Stimulated activated CD4-positive, alpha-beta T cell treated with anti-CD3 and anti-CD28 coated beads, Interleukin-1b, Interleukin-23, amount 100 ng/mL, for 24 hours (primary cell): Measurements from ENCODE around the gene PCNX2.

ENCODE experiments used
- DNase-seq, 4 experiments: peaks; one replicate each; pipeline ENCODE4 v3.0.0-alpha.2; 2020; ENCODE audit warnings: low read depth in 4 of 4, low spot score in 1 of 4

The PCNX2 gene

DNA sequence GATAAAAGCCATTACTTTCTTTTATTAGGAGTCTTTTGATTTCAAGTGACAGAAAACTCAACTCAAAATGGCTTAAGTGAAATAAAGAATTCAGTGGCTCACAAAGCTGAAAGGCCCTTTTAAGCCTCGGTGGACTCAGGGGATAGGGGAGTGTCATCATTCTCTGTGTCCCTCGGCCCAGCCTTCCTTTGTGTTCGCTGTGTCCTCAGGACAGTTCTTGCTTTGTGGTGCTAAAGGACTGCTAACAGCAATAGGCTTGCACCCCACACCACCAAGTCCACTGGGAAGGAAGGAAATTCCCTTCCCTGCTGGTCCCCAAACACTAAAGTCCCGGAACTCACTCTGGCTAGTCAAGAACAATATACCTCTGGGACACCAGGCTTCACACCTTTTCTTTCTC is 216.0 kb downstream of the PCNX2 start:
- DNase-seq: no peak

GRCh38 chr1:233078396-233078795 is 217.1 kb downstream of the PCNX2 start:
- DNase-seq: no peak

- no peak for DNase-seq
Measured at GRCh38 chr1:233075915-233076295, 219.6 kb downstream of the PCNX2 start.

DNA sequence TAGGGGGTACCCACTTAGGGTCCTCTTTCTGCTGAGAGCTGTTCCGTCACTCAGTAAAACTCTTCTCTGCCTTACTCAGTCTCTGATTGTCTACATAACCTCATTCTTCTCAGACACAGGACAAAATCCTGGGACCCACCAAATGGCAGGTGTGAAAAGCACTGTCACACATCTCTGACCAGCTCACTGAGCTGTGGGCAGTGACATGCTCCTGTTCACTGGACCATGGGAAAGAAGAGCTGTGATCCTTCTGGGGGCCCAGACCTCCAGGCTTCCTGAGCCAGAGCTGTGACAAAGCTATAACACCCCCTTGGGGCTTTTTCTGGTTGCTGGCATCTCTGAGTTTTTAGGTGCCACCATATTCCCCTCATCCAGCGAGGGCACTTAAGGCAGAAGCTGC is 229.4 kb downstream of the PCNX2 start:
- no peak for DNase-seq

DNA sequence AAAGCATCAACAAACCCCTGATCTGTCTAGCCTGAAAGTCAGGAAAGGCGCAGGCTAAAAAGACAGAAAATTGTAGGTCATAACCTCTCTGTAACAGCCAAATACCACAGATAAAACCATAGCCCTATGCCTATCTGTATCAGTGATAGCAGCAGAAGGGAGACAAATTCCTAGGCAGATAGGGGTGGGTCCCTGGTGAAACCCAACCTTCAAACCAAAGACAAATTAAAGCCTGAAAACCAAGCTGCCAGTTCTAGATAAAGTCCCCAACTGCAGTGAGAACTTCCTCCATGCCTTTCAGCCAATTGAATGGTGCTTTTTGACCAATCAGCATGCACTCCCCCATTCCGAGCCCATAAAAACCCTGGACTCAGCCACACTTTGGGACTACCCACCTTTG is 229.8 kb downstream of the PCNX2 start:
- no peak for DNase-seq

GRCh38 chr1:233064988-233065387 is 230.5 kb downstream of the PCNX2 start:
- DNase-seq: no peak

DNA sequence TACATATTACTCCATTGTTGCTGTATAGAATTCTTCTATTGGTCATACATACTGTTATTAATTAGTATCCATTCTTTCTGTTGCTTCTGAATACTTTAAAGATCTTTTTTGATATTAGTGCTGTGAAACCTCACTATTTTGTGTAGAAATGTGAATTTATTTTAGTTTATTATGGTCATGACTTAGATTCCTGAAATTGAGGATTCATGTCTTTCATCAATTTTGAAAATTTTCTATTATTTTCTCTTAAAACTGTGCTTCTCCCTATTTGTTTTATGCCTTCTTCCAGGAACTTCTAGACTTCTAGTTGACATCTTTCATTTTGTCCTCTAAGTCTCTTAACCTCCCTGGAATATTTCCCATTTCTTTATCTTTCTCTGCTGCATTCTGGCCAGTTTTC is 232.1 kb downstream of the PCNX2 start:
- DNase-seq: no peak

- no peak for DNase-seq
Measured at GRCh38 chr1:233061265-233061664, 234.3 kb downstream of the PCNX2 start.

DNA sequence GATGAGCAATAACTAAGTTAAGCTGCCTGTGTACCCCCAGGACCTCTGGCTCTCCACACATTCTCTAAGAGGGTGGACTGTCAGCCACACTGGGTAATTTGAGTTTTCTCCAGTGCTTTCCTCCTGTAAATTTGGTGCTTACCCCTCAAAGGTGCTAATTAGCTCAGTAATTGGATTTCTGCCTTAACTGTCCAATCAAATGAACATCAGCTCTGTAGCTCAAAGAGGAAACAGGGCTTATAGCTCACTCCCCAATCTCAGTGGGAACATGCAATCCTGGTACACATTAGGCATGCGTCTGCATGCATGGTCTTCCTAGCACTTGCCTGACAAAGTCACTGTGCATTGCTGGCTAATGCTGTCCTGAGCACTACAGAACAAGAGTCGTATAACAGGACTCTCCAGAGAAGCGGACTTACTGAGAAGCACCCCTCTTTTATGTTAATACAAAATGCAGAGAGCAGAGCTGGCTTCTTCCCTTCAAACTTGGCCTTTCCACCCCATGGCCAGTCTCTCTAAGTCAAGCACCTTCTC is 235.0 kb downstream of the PCNX2 start:
- no peak for DNase-seq

- DNase-seq: no peak
Measured at GRCh38 chr1:233057836-233058235, 237.7 kb downstream of the PCNX2 start.

DNA sequence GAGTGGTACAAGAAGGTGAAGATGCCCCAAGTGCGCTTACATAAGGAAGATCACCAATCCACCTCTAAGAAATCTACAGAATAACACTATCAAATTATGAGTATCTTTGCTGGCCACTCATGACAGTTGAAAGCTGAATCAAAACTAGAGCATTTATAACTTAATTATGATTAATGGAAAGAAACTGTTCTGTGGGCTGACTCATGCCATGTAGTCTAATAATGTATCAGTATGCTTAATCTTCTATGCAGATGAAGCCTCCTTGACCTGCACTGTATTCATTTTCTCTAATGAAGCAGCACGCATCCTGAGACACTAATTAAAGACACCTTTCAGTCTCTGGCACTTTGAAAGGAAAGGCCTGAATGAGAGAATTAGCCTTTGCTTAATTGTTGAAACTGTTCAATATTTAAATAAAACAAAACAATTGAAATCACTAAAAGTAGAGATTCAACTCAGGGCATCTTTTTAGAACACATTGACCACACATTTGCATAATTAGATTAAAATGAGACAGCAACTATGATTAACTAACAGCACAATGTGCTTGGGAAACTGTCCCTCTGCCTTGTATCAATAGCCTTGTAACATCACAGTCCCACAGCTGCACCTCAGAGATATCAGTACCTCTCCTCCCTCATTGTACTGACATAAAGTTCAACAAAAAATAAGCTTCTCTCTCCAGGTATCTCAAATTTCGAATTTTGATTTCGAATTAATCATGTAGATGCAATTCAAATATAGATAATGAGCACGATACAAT is 239.5 kb downstream of the PCNX2 start:
- DNase-seq: no peak

DNA sequence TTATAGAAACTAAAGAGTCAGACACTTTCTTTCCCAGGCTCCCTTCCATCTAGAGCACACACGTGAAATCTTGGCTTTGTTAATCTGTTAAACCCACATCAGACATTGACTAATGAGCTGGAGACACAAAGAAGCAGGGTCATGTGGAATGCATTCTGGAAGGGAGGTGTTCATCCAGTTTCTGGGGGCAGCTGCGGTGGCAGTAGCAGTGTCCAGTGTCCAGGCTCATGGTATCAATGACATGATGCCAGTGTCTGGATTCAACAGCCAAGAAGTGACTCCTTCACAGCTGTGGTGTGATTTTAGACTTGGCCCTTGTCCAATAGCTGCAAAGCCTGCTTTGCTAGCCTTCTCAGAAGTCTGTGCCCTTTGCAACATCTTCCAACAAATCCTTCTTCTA is 249.9 kb downstream of the PCNX2 start:
- no peak for DNase-seq

- DNase-seq: no peak
Measured at GRCh38 chr1:233042834-233043233, 252.7 kb downstream of the PCNX2 start.

GRCh38 chr1:233040494-233040893 is 255.0 kb downstream of the PCNX2 start:
- DNase-seq: no peak

DNA sequence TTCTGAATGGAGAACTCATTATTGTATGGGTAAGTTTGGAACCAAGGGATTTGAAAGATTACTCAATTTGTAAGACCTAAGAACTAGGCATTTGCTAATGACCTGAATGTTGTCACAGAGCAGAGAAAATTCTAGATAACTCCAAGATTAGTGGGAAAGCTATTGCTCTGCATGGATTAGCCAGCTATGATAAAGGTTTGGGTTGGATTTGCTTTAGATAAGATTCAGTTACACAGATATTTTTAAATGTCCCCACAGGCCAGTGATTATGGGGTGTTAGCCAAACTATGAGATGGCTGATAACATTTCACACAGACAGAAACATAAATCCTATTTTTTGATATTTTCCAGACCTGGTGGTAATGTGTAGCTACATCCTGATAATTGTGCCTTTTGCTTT is 256.9 kb downstream of the PCNX2 start:
- DNase-seq: no peak

GRCh38 chr1:233037843-233038242 is 257.7 kb downstream of the PCNX2 start:
- no peak for DNase-seq

GRCh38 chr1:233034836-233035235 is 260.7 kb downstream of the PCNX2 start:
- DNase-seq: no peak

DNA sequence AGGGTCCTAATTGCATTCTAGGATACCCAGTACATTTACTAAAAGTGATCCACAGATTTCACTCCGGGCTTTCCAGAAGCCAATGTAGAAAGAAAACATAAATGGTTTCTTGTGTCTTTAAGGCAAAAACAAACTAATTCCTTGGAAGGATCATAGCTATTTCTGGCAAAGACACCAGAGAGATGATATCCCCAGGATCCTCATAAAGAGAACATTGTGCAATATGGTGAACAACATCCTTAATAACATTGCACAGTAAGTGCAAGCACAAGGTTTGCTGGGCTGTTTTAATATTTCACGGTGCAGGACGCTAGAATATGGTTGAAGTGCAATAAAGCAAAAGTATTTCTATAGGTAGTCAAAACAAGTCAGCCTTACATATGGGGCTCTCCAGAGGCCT is 262.2 kb downstream of the PCNX2 start:
- DNase-seq: no peak

- no peak for DNase-seq
Measured at GRCh38 chr1:233032916-233033315, 262.6 kb downstream of the PCNX2 start.

DNA sequence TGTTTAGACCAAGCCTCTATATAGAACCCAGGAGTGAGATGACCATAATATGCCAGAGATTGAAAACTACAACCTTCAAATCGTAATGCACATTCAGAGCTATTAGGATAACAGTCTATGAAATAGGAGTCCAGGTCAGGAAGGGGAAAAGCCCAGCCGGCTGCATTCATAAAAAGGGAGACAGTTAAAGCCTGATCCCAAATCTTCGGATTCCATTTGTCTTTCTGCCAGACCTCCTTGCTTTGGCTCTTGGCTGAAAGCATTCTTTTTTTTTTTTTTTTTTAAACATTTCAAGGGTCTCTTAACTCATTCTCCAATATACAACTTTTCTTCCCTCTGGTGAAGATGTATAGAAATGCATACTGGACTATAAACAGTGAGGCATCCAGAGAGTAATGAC is 264.0 kb downstream of the PCNX2 start:
- DNase-seq: no peak

DNA sequence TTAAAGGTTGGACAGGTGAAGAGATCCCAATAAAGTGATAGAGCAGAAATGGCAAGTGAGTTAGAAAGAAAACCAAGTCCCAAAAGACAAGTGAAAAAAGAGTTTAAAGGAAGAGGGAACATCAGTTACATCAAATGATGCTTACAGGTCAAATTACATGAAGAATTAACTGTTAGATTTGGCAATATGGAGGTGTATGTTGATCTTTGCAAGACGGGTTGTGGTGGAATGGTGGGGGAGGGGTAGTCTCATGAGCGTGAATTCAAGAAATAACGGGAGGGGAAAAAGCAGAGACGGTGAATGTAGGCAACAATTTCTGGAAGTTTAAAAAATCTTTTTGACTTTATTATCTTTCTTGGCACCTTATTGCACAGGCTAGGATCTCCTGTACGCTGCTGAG is 268.5 kb downstream of the PCNX2 start:
- DNase-seq: no peak

DNA sequence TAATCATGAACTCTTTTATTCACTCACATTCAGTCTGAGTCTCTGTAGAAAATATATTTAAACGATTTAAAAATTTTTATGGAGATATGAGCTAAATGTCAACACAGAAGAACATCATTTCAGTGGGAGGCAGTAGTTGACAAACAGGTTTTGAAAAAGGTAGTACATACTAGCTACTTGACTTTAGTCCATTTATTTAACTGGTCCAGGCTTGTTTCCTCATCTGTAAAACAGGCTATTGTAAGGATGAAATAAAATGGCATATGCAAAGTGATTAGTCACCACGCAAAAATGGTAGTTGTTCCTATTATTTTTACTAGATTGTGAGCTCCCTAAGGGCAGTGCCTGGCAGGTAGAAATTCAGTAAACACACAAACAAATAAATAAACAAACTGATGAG is 270.0 kb downstream of the PCNX2 start:
- no peak for DNase-seq

DNA sequence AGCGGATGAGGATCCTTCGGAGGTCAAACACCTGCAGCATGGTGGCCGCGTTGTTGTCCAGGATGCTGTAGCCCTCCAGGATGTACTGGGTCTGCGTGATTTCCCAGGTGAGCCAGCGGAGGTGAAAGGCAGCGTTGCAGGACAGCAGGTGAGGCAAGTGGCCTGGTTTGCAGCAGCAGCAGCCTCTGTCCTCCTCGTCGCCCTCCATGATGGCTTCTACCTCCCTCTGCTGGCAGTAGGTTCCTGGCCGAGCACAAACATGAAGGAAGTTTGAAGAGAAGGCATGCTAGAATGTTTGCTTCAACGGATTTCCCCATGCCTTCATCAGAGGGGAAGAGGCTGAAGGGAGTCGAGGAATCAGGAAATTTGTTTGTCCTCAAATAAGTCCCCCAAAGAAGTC is 270.4 kb downstream of the PCNX2 start:
- no peak for DNase-seq
